ENCODE results near the gene CPEB1. TPM values are rescaled to one million over a fixed set of nuclear protein-coding genes. Genes with fewer than 3 reads are reported as not detected.

CPEB1 gene
- total RNA-seq, 1 experiment from 2014 or later = 1.0 TPM

DNA sequence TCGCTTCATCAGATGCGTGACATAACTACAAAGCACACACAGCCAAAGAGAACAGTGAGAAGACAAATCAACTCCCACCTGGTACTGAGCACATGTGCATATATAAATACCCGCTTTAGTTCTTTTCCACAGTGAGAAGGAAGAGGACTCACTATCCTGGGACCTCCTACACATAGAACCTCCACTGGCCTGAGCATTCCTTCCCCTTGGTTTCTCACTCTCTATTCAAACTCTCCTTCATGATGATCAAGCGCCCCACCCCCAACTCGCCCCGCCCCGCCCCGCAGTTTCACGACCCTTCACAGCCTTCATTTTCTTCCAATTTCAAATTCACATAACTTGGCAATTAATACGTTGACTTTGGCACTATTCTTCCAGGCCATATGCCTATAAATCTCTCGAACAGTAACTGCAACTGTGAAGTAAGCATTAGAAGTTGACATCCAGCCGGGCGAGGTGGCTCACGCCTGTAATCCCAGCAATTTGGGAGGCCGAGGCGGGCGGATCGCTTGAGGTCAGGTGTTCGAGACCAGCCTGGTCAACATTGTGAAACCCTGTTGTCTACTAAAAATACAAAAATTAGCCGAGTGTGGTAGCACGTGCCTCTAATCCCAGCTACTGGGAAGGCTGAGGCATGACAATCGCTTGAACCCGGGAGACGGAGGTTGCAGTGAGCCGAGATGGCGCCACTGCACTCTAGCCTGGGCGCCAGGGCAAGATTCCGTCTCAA, 108.0 kb downstream of the CPEB1 start:
- Histone ChIP-seq H4K20me1 (ENCODE audit: control insufficient read depth, insufficient read depth, insufficient read length) (no peaks in the 10 kb centered on the region), H3K14ac (ENCODE audit: insufficient read depth, low read length) (peak overlapping the region; percentile 72; the same call in 1 of the 2 replicates), H3K9me3 (ENCODE audit: control insufficient read depth, low read depth, low read length) (no peaks in the 10 kb centered on the region), H2AK5ac (ENCODE audit: insufficient read length, low read length) (no peak overlapping the region), H3K4ac (ENCODE audit: low read depth, low read length) (no peak overlapping the region; the same call in 1 of the 2 replicates), H3K18ac (ENCODE audit: insufficient read length, low read depth, low read length) (no peak overlapping the region), H3K9ac (ENCODE audit: extremely low read depth, insufficient read length, low read length) (peak overlapping the region; percentile 89), H2BK20ac (ENCODE audit: low read depth, low read length, poor library complexity, severe bottlenecking) (no peak overlapping the region), H3K4me2 (ENCODE audit: insufficient read depth, insufficient read length, low read length) (peak overlapping the region; percentile 87), H3T11ph (ENCODE audit: low read length) (no peak overlapping the region), H3K79me2 (ENCODE audit: insufficient read depth, low read length) (peaks cover 12% of the 10 kb centered on the region; the same call in 1 of the 2 replicates), H2AFZ (ENCODE audit: low read length) (no peak overlapping the region), H3K79me1 (ENCODE audit: insufficient read depth, low read depth, low read length, poor library complexity, severe bottlenecking) (no peaks in the 10 kb centered on the region), H4K8ac (replicated peaks; ENCODE audit: insufficient read length, low read depth, low read length) (no peak overlapping the region), H3K23ac (ENCODE audit: insufficient read length, low read depth, low read length) (no peak overlapping the region), H3K4me1 (ENCODE audit: insufficient read depth, low read length) (peaks cover 6% of the 10 kb centered on the region; the same call in 1 of the 2 replicates), H3K23me2 (ENCODE audit: insufficient read length, low read depth, low read length, poor library complexity, severe bottlenecking) (peaks cover 6% of the 10 kb centered on the region), H2BK15ac (ENCODE audit: low read depth, low read length) (no peak overlapping the region), H2BK5ac (ENCODE audit: insufficient read length, low read length) (no peak overlapping the region), H4K5ac (ENCODE audit: insufficient read length, low read depth, low read length) (no peak overlapping the region), H2BK120ac (ENCODE audit: low read depth, low read length, poor library complexity, severe bottlenecking) (no peak overlapping the region), H2BK12ac (ENCODE audit: insufficient read length, low read depth, low read length) (no peak overlapping the region), H3K27me3 (ENCODE audit: insufficient read depth, low read length) (no peaks in the 10 kb centered on the region), H3K27ac (ENCODE audit: insufficient read length, low read depth, low read length) (no peak overlapping the region), H3K56ac (ENCODE audit: insufficient read length, low read depth, low read length) (no peak overlapping the region), H4K91ac (ENCODE audit: insufficient read length, low read depth, low read length) (no peak overlapping the region)
- peaks cover 51 to 58% (median 57%) of the 10 kb centered on the region in 3 experiments for H3K36me3 Mint-ChIP-seq (ENCODE audit: insufficient read depth in 1 of 3, low read depth in 3 of 3)
- no peak for DNase-seq
- peak overlapping the region; percentile 95 to 99 (median 98) for H3K27ac Mint-ChIP-seq
- TF ChIP-seq CTCF (conservative IDR thresholded peaks at IDR 0.05) = no peak
- peak overlapping the region; percentile 95 to 99 for H3K4me3 Mint-ChIP-seq
- peaks cover 0 to 8% of the 10 kb centered on the region in 2 experiments; a peak in 1 of 5 replicates for H3K9me3 Mint-ChIP-seq
- no peaks in the 10 kb centered on the region; the same call in 1 of the 2 replicates for H3K27me3 Mint-ChIP-seq (ENCODE audit: low read depth)
- WGBS (ENCODE audit: extremely low coverage, insufficient read length, low lambda C conversion rate) = no CpG with 5 or more reads among the region's 28 CpGs
- peaks cover 39 to 41% of the 10 kb centered on the region in 2 experiments for H3K4me1 Mint-ChIP-seq

Measured in H9 (cell line).